Neuronal stem cell (in vitro differentiated cells): ENCODE results near the gene KDM4B.

Experiments
- DNase-seq: peaks from one replicate; pipeline ENCODE4 v3.0.0-alpha.2; 2013; ENCODE audit warnings: low spot score
- H2AFZ ChIP-seq: one replicate; pipeline ENCODE4 v1.6.1; 2013; ENCODE audit warnings: mild to moderate bottlenecking, low read length, inconsistent platforms
- H2AK5ac ChIP-seq: 2 replicates; pipeline ENCODE4 v1.6.1; 2013; ENCODE audit warnings: low read depth, mild to moderate bottlenecking, inconsistent platforms, low read length, moderate library complexity, mixed read lengths
- H2BK120ac ChIP-seq: 2 replicates; pipeline ENCODE4 v1.6.1; 2013; ENCODE audit warnings: low read depth, mild to moderate bottlenecking, inconsistent platforms, low read length, moderate library complexity, mixed read lengths
- H2BK12ac ChIP-seq: one replicate; pipeline ENCODE4 v1.6.1; 2013; ENCODE audit warnings: low read length, inconsistent platforms
- H2BK15ac ChIP-seq: 2 replicates; pipeline ENCODE4 v1.6.1; 2013; ENCODE audit warnings: mild to moderate bottlenecking, low read length, inconsistent platforms, mixed read lengths
- H2BK5ac ChIP-seq: one replicate; pipeline ENCODE4 v1.6.1; 2013; ENCODE audit warnings: inconsistent platforms, mild to moderate bottlenecking, low read length, moderate library complexity
- H3K14ac ChIP-seq: one replicate; pipeline ENCODE4 v1.6.1; 2013; ENCODE audit warnings: low read length, inconsistent platforms
- H3K18ac ChIP-seq: 2 replicates; pipeline ENCODE4 v1.6.1; 2013; ENCODE audit warnings: low read length, inconsistent platforms
- H3K23ac ChIP-seq: 2 replicates; pipeline ENCODE4 v1.6.1; 2013; ENCODE audit warnings: low read depth, mild to moderate bottlenecking, mixed read lengths, low read length, inconsistent platforms; ENCODE audit not compliant: poor library complexity
- H3K27ac ChIP-seq: replicated peaks from 3 replicates; pipeline ENCODE4 v1.5.1; 2013; ENCODE audit warnings: low read length, inconsistent platforms
- H3K27me3 ChIP-seq, 3 experiments: 2 replicates each; pipeline ENCODE4 v1.6.1; 2013; ENCODE audit warnings: low read length in 3 of 3, mild to moderate bottlenecking in 2 of 3, inconsistent platforms in 1 of 3, low read depth in 1 of 3, mixed read lengths in 1 of 3, moderate library complexity in 1 of 3; ENCODE audit not compliant: control insufficient read depth in 3 of 3, insufficient read depth in 3 of 3
- H3K36me3 ChIP-seq, 2 donors: replicated peaks in 1 of 2; 2 replicates each; pipeline ENCODE4 v1.6.1; 2013; ENCODE audit warnings: low read length in 2 of 2; ENCODE audit not compliant: control insufficient read depth in 2 of 2, insufficient read depth in 2 of 2
- H3K4ac ChIP-seq: 2 replicates; pipeline ENCODE4 v1.6.1; 2013; ENCODE audit warnings: inconsistent platforms, mild to moderate bottlenecking, low read length, moderate library complexity
- H3K4me1 ChIP-seq, 2 donors: 1 replicate in 1 of 2; 2 replicates in 1 of 2; pipeline ENCODE4 v1.6.1; 2013; ENCODE audit warnings: low read length in 2 of 2, low read depth in 1 of 2; ENCODE audit not compliant: control insufficient read depth in 2 of 2, insufficient read depth in 1 of 2
- H3K4me2 ChIP-seq: one replicate; pipeline ENCODE4 v1.6.1; 2013; ENCODE audit warnings: mild to moderate bottlenecking, low read length, inconsistent platforms; ENCODE audit not compliant: insufficient read depth, poor library complexity, severe bottlenecking
- H3K4me3 ChIP-seq, 2 donors: 2 replicates each; pipeline ENCODE4 v1.5.1; 2013; ENCODE audit warnings: low read length in 2 of 2, mild to moderate bottlenecking in 2 of 2, inconsistent platforms in 1 of 2, moderate library complexity in 1 of 2
- H3K79me1 ChIP-seq: one replicate; pipeline ENCODE4 v1.6.1; 2013; ENCODE audit warnings: low read depth, mild to moderate bottlenecking, inconsistent platforms, low read length, moderate library complexity
- H3K9ac ChIP-seq: one replicate; pipeline ENCODE4 v1.6.1; 2013; ENCODE audit warnings: mild to moderate bottlenecking, low read depth, low read length, inconsistent platforms; ENCODE audit not compliant: poor library complexity
- H3K9me3 ChIP-seq, 2 donors: replicated peaks in 1 of 2; 2 replicates each; pipeline versions ENCODE3 to v1.6.1; 2013; ENCODE audit warnings: low read length in 2 of 2, mild to moderate bottlenecking in 2 of 2, inconsistent platforms in 1 of 2, low read depth in 1 of 2, mixed read lengths in 1 of 2, moderate library complexity in 1 of 2; ENCODE audit not compliant: control insufficient read depth in 2 of 2, insufficient read depth in 1 of 2
- H4K8ac ChIP-seq: one replicate; pipeline ENCODE4 v1.6.1; 2013; ENCODE audit warnings: low read depth, mild to moderate bottlenecking, inconsistent platforms, low read length, moderate library complexity
- H4K91ac ChIP-seq: one replicate; pipeline ENCODE4 v1.6.1; 2013; ENCODE audit warnings: low read length, low read depth, mild to moderate bottlenecking, inconsistent platforms; ENCODE audit not compliant: poor library complexity
- WGBS, 2 donors: extraction: QIAGEN DNeasy Blood & Tissue Kit; methylation state at CpG; one replicate each; pipeline ENCODE4 v1.1.7; 2013; ENCODE audit warnings: missing lambda C conversion rate in 2 of 2, mixed read lengths in 1 of 2; ENCODE audit not compliant: insufficient read length in 2 of 2, insufficient replicate concordance in 1 of 2; ENCODE audit errors: extremely low coverage in 2 of 2; 5-methylcytosine and 5-hydroxymethylcytosine counted together
- small RNA-seq: library from polyadenylated mRNA; stranded (forward); fragments of <200 nt; extraction: miRNeasy Mini kit (QIAGEN cat#:217004); gene quantifications from one replicate; pipeline ENCODE3, GENCODE V24; 2013; ENCODE audit not compliant: insufficient read depth

The KDM4B gene

GRCh38 chr19:5196832-5197231 lies 227.9 kb downstream of the KDM4B start:
- no peak overlapping the region for H3K4me3 ChIP-seq
- no peaks in the 10 kb centered on the region for H3K79me1 ChIP-seq
- no peaks in the 10 kb centered on the region for H3K36me3 ChIP-seq
- no peak overlapping the region for H3K4me2 ChIP-seq
- peak overlapping the region; percentile 46 for H2AK5ac ChIP-seq
- peaks cover 11 to 16% of the 10 kb centered on the region in 2 donors for H3K4me1 ChIP-seq
- no peak overlapping the region for H2BK15ac ChIP-seq
- no peak overlapping the region for H3K18ac ChIP-seq
- H4K91ac ChIP-seq = no peak overlapping the region
- DNase-seq = no peak
- H3K27ac ChIP-seq = peak overlapping the region; percentile 51
- no peak overlapping the region for H3K9ac ChIP-seq
- no peak overlapping the region for H2BK12ac ChIP-seq
- no peak overlapping the region for H3K23ac ChIP-seq
- H3K14ac ChIP-seq = no peak overlapping the region
- H3K9me3 ChIP-seq = peaks cover 2 to 17% of the 10 kb centered on the region in 2 donors
- peak overlapping the region; percentile 71 for H2BK5ac ChIP-seq
- H2BK120ac ChIP-seq = no peak overlapping the region
- no CpG with 5 or more reads among the region's 5 CpGs for WGBS, 2 donors
- peak overlapping the region; percentile 78 for H4K8ac ChIP-seq
- no peak overlapping the region for H2AFZ ChIP-seq
- no peaks in the 10 kb centered on the region for H3K27me3 ChIP-seq
- H3K4ac ChIP-seq = no peak overlapping the region

GRCh38 chr19:5200844-5201243 lies 231.9 kb downstream of the KDM4B start:
- Histone ChIP-seq H3K9me3 (peaks cover 7 to 41% of the 10 kb centered on the region in 2 donors), H3K4me1 (no peaks in the 10 kb centered on the region), H3K18ac (no peak overlapping the region), H3K23ac (no peak overlapping the region), H2BK5ac (no peak overlapping the region), H2AFZ (no peak overlapping the region), H2BK12ac (no peak overlapping the region), H4K91ac (no peak overlapping the region), H2AK5ac (no peak overlapping the region), H3K36me3 (peaks cover 8 to 19% of the 10 kb centered on the region in 2 donors), H4K8ac (no peak overlapping the region), H3K4me3 (no peak overlapping the region), H3K9ac (no peak overlapping the region), H3K27me3 (no peaks in the 10 kb centered on the region), H3K27ac (no peak overlapping the region), H3K79me1 (no peaks in the 10 kb centered on the region), H3K14ac (no peak overlapping the region), H2BK120ac (no peak overlapping the region), H2BK15ac (no peak overlapping the region), H3K4me2 (no peak overlapping the region), H3K4ac (no peak overlapping the region)
- no peak for DNase-seq
- WGBS, 2 donors = no CpG with 5 or more reads among the region's 4 CpGs

GRCh38 chr19:5202553-5202952 lies 233.6 kb downstream of the KDM4B start:
- H3K9me3 ChIP-seq = peaks cover 7 to 41% of the 10 kb centered on the region in 2 donors
- H3K27ac ChIP-seq = no peak overlapping the region
- no peak overlapping the region for H3K9ac ChIP-seq
- no CpG with 5 or more reads among the region's 4 CpGs for WGBS, 2 donors
- no peak overlapping the region for H2AFZ ChIP-seq
- H3K27me3 ChIP-seq = no peaks in the 10 kb centered on the region
- no peak overlapping the region for H3K18ac ChIP-seq
- H3K36me3 ChIP-seq = peaks cover 16 to 35% of the 10 kb centered on the region in 2 donors
- no peak overlapping the region for H2BK15ac ChIP-seq
- no peak overlapping the region for H3K23ac ChIP-seq
- DNase-seq = no peak
- no peak overlapping the region for H3K4me3 ChIP-seq
- no peak overlapping the region for H2AK5ac ChIP-seq
- no peak overlapping the region for H4K8ac ChIP-seq
- H3K4ac ChIP-seq = no peak overlapping the region
- no peak overlapping the region for H3K14ac ChIP-seq
- no peak overlapping the region for H2BK5ac ChIP-seq
- no peak overlapping the region for H4K91ac ChIP-seq
- H3K4me2 ChIP-seq = no peak overlapping the region
- no peaks in the 10 kb centered on the region for H3K4me1 ChIP-seq
- H2BK12ac ChIP-seq = no peak overlapping the region
- H2BK120ac ChIP-seq = no peak overlapping the region
- no peaks in the 10 kb centered on the region for H3K79me1 ChIP-seq

Small RNA genes lying within 50 kb of the gene (small RNA-seq; reads per million reads assigned to genes)
- 2.4 reads per million for gene MIR4747
